Thoracic aorta endothelial cell (primary cell): ENCODE data around the gene BTN1A1. TPM values are rescaled to one million over a fixed set of nuclear protein-coding genes. Genes with fewer than 3 reads are reported as not detected.

Source experiments
- small RNA-seq: library from RNA; depleted of rRNA; stranded (forward); fragments of <200 nt; gene quantifications from one replicate; pipeline ENCODE3, GENCODE V24; 2012
- total RNA-seq: library from RNA; depleted of rRNA; stranded (reverse); fragments of >200 nt; gene quantifications from 2 replicates; pipeline ENCODE4 v1.2.3, GENCODE V29; 2012

The BTN1A1 gene
- total RNA-seq: not detected in 2 replicates

DNA sequence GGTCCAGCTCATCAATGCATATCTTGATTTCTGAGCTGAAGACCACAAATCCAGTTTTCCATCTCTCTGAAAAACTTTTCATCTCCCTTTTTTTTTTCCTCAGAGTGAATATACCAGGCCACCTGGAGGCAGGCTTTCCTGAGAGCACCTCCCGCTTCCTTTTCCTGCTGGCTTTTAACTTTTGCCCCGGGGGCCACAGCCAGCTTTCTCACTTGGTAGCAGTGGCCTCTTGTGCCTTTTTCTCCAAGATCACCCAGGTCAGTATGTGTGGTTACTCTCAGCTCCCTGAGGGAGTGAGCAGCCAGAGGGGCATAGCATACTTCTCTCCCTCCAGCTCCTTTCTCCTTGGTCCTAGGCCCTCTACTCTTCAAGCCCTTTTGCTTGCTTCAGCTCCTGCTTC lies at the start of gene BTN1A1:
Gene BTN1A1 (plus strand): TSS at position 202 of the 400 bp plus-strand sequence. CDS start 984 bp downstream, outside the sequence.

DNA sequence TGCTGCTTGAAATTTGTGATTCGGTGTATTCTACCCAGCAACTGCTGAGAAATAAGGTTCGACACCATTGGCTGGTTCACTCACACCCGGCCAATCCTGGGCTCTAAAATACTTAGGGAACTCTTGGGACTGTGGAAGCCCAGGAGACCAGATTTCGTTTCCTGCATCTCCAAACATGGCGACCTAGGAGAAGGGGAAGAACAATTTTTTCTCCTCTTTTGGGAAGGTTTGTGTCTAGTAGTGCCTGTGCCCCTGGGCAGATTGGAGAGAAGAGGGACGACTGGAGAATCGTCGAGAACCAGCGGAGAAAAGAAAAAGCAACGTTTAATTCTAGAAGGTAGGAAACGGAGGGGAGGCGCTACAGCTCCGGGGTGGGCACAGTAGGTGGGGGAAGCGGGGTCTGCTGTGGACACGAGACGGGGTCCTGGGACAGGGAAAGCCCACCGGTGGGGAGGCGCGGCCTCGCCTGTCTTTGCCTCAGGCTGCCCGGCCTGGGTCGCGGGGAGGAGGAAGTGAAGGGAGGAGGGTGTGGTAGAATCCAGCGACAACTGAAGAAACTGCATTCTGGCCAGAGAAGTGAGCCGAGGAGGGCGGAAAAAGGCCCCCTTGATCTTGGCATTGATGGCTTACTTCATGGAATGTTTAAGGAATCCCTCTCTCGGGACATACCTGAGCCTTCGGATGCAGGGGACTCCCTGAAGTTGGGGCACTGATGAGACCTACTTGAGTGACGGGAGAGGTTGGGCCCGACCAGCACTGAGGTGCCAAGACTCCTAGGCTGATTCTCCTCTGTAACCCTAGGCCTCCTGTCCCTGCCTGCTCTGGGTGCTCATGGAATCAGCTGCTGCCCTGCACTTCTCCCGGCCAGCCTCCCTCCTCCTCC lies 42.1 kb upstream of the BTN1A1 start, which contains the start of gene BTN2A1:
Gene BTN2A1 (plus strand): TSS at position 150 of the 883 bp plus-strand sequence. CDS start 682 bp downstream, at position 832.

GRCh38 chr6:26537846-26538571 lies 37.9 kb downstream of the BTN1A1 start, which contains the start of gene HMGN4:
Gene HMGN4 (plus strand): TSS chr6:26538366. CDS start chr6:26545207, 6,841 bp downstream.

Small RNA genes lying within 50 kb of the gene (small RNA-seq; reads per million reads assigned to genes)
- gene RNU6-502P: not detected

Other genes with a start within 250 kb of the BTN1A1 start
- gene BTN3A2, start 135.1 kb upstream of the BTN1A1 start, total RNA-seq: 15.0 and 19.0 TPM in 2 replicates
- gene BTN2A2, start 117.2 kb upstream of the BTN1A1 start, total RNA-seq: 8.6 and 13.7 TPM in 2 replicates
- gene BTN3A1, start 98.0 kb upstream of the BTN1A1 start, total RNA-seq: 11.5 and 12.2 TPM in 2 replicates
- gene BTN3A3, start 59.8 kb upstream of the BTN1A1 start, total RNA-seq: 9.7 and 12.1 TPM in 2 replicates
- 11.3 and 12.3 TPM in 2 replicates for gene BTN2A1, start 42.3 kb upstream of the BTN1A1 start, total RNA-seq
- 54.3 and 68.7 TPM in 2 replicates for gene HMGN4, start 38.1 kb downstream of the BTN1A1 start, total RNA-seq
- gene ABT1, start 96.7 kb downstream of the BTN1A1 start, total RNA-seq: 16.4 and 18.2 TPM in 2 replicates
- gene ZNF322, start 159.4 kb downstream of the BTN1A1 start, total RNA-seq: 18.0 and 18.3 TPM in 2 replicates